Right hindlimb (tissue), 1 donor: Measurements from ENCODE around the gene STRBP.
"Not testable (repeated sequence)": the region's sequence is repeated elsewhere in the genome, so short reads cannot be mapped to it uniquely, and the experiment has no call there.

Source experiments
- DNase-seq: peaks from one replicate; pipeline ENCODE4 v3.0.0-alpha.2; 2018

STRBP gene

DNA sequence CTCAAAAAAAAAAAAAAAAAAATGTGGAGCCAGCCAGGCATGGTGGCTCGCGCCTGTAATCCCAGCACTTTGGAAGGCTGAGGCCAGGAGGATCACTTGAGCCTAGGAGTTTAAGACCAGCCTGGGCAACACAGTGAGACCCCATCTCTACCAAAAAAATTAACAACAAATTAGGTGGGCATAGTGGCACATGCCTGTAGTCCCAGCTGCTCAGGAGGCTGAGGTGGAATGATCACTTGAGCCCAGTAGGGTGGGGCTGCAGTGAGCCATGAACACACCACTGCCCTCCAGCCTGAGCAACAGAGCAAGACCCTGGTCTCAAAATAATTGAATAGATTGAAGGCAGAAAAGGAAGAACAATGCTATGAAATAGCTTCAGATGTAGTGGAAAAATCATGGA, 82.4 kb downstream of the STRBP start:
- not testable (repeated sequence) for DNase-seq

DNA sequence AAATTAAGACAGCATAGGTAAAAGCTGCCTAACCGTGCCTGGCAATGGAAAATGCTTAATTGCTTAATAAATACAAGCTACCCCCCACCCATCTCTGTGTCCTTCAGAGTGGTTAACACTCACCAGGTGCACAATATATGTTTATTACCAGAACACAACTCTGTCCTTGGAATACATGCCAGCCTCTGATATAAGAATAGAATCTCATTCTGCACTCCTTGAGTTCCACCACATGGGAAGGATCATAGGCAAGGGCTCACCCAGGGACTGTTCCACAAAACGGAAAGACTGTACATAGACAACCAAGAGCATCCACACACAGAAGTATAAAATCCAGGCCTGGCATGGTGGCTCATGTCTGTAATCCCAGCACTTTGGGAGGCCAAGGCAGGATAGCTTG, 91.4 kb downstream of the STRBP start:
- DNase-seq = no peak

DNA sequence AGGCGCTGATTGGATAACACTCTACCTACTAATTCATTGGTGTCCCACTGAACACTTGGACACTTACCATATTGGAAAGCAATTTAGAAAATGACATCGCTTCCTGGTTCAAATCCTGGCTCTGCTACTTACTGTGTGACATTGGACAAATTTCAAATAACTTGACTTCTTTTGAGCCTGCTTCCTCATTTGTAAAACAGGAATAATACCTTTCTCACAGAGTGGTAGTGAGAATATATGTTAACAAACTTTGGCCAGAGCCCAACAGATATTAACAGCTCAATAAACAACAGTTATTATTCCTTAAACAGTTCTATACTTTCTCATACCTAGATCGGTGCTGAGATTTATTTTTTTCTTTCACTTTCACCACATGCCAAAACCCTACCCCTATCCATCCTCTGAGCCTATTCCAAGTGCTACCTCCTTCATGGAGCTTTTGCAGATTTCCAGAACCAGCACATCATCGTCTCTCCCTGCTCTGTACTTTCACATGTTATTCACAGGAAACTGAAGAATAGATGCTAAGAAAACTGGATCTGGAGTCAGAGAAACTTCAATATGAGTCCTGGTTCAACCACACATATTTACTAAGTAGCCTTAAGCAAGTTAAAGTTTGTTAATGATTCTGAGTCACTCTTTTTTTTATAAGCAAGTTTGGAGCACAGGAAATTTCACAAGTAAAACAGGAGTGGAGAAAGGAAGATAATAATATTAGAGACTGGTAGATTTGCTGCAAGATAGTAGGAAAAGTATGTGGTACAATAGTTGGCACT, 92.3 kb downstream of the STRBP start:
- DNase-seq = no peak

DNA sequence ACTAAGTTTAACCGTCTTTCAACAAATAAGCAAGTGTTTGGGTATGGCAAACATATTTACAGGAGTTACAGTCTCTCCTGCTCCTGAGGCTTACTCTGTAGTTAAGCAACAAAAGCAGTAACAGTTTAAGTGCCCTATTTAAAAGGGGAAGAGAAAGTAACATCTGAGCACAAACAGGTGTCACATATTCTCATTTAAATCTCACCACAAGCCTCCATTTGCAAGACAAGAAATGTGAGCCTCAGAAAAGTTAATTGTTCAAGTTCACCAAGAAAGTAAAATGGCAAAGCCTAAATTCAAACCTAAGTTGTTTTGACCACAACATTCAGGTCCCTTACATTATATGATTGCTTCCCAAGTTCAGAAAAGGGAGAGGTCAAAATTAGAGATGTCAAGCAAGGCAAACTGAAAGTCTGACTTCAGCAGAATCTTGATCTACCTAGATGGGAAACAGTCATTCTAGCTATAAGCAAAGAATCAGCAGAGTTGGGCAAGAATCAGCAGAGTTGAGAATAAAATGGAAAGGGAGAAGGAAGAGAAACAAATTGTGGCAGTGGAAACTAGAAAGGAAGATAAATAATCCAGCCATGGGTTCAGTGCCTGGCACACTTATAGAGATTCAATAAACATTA, 93.4 kb downstream of the STRBP start:
- no peak for DNase-seq

DNA sequence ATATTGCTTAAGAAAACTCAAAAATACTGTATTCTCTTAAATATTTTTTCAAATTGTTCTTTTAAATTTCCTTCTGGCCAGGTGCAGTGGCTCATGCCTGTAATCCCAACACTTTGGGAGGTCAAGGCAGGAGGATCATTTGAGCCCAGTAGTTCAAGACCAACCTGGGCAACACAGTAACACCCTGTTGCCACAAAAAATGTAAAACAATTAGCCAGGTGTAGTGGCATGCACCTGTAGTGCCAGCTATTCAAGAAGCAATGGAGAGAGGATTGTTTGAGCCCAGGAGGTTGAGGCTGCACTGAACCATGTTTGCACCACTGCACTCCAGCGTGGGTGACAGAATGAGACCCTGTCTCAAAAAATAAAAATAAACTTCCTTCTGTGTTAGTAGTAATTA, 94.3 kb downstream of the STRBP start:
- no peak for DNase-seq

DNA sequence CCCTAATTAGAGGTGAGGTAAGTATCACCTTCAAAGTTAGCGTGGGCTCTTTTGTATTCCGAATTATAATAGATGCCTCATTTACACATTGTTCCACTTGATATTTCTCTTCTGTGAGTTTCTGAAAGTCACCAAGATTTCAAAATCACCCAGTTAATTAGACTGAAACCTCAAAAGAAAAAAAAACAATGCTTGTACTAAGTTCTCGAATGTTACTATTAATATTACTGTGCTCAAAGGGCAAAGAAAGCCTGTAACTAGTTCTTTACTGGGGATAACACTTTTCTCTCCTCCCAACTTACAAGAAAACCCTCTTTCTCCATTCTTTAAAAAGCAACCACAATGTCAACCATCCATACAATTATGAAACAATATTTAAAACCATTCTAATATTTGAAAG, 98.5 kb downstream of the STRBP start:
- no peak for DNase-seq

DNA sequence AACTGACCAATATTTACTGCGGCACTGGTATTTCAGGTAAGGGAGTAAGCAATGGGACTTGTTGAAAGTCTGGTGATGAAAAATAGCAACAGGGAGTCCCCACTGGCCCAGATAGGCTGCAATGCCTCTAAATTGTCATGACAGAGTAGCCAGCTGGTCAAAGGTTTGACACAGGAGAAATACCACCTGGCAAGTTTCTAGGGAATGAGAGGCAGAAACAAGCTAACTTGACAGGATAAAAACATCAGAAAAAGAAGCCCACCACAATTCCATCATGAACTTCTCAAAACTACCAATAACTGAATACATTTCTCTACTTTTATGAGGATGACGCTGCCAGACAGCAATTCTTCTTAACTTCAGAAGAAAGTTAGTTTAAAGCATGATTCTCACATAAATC, 99.8 kb downstream of the STRBP start:
- no peak for DNase-seq

DNA sequence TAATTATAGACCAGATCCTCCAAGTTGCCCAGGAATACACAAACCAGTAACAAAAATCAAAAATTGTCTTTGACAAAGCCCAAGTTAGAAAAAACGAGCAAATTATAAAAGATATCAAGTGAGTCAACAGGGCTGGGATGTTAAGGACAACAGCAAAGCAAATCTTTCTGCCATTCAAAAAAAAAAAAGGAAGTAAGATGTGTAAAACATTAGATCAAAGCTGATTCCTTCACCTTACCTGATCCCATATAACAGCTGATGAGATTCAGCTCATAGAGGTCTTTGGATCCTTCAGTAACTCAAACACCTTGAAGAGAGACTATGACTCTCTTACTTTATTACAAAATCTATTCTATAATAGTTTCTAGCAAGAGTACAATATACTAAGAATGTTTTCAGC, 100.9 kb downstream of the STRBP start:
- DNase-seq = no peak

DNA sequence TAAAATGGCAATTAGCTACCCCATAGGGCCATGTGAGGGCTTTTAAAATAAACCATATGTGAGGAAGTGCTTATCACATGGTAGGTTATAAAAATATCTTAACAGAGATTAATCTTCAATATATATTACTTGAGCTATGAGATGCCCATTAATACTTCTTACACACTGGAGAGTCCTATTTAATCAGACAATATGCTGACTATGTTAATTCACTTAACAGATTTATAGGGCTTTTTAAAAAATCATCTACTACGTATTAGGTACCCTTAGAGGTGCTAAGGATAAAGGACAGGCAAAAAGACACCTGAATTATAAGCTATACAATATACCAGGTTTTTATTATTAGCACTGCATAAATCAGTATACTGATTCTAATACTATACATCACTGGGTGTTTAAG, 102.6 kb downstream of the STRBP start:
- DNase-seq = no peak

DNA sequence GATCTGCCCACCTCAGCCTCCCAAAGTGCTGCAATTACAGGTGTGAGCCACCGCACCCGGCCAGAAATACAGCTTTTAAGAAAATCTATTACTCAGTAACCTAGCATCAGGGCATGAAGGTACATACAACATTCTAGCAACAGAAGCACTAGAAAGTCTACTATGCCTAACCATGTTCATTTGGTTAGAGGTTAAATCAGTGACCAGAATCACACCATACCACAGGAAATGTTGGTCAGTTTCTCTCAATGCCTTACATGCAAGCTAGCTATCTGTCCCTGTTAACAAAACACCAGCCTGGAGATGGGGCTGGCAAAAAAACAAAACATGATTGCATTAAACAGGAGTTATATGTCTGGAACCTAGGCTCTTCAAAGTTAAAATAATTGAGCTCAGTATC, 104.1 kb downstream of the STRBP start:
- DNase-seq = no peak

DNA sequence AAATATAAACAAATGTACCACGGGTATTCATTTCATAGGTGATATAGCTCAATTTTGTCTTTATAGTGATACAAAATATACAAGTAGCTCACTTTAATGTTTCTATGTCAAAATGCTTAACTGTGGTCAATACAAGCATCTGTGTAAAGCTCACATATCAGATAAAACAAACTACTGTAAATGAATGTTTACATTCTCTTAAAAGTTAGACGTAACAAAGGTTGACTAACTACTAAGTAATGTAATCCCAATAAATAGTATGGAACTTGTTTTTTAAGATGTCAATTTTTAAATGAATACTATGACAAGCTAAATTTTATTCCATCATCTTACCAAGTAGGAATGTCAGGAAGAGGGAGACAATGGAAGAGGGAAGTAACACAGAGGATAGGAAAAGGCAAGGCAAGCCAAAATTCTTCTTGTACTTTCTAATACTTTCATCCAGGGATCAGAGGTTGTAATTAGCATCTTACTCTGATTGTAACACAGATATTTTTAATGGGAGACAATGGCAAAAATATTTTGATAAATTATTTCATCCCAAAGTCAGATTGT, 105.5 kb downstream of the STRBP start:
- no peak for DNase-seq

DNA sequence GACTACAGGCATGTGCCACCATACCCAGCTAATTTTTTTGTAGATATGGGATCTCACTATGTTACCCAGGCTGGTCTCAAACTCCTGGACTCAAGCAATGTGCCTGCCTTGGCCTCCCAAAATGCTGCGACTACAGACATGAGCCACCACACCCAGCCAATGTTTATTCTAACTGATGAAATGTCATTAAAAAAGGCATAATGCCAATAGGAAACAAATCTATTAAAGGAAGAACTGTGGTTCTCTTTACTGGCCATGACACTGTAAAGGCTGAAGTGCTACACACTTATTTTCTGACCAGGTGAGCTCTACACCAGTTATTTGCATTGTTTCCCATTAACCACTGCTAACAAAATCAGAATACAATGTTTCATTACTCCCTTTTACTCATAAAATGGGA, 106.0 kb downstream of the STRBP start:
- no peak for DNase-seq

DNA sequence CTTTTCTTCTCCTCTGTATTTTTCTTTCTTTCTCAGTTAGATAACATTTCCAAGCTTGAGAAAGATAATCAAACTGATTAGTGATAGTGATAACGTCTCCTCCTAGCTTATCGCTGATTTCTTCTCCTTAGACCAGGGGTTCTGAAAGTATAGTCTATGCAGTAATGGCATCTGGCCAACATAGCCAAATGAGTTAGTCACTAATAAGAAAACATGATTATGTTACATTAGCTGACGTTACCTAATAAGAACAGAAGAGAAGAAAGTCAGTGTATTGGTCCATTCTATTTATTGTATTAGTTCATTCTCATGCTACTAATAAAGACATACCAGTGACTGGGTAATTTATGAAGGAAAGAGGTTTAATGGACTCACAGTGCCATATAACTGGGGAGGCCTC, 111.2 kb downstream of the STRBP start:
- DNase-seq = no peak

DNA sequence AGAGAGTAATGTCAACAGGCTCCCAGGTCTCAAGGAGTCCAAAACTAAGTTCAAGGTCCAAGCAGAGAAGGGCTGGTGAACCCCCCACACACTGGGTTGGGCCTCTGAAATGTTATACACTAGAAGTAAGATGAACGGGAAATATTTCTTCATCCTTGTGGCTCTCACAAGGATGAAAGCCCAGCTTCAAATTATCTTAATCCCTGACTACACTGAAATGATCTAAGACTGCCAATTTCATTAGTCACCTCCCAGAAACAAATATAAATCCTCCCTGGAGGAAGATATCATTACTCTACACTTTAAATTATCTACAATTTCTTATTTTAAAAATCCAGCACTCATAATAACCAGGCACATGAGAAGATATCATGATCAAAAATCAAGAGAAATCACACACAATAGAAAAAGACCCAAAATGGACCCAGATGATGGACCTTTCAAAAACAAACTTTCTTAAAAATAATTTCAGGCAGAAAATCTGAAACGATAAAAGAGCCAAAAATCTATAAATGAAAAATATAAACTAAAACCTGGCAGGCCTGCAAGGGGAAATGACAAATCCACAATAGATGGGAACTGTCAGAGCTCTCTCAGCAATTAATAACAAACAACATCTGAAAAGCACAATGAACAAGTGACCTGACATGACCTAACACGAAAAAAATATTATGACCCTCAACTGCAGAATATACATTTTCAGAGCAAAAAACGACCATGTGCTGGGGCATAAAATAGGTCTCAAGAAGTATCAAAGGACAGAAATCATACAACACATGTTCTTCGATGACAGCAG, 117.5 kb downstream of the STRBP start:
- DNase-seq = no peak

DNA sequence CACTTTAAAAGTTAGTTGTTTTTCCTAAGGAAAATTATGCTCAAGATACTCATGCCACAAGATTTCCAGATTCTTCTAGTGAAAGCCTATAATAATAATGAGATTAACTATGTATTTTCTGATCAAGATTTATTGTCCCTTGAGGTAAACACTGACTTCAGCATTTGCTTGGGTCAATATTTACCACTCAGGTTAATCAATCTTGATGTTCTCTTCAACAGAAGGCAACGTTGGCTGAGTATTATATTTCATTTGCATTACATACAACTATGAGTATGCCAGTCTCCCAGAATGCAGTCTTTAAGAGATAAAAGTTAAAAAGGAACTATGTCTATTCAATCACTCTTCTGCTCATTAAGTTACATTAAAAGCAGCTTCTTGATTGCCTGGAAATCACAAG, 119.3 kb downstream of the STRBP start:
- no peak for DNase-seq

DNA sequence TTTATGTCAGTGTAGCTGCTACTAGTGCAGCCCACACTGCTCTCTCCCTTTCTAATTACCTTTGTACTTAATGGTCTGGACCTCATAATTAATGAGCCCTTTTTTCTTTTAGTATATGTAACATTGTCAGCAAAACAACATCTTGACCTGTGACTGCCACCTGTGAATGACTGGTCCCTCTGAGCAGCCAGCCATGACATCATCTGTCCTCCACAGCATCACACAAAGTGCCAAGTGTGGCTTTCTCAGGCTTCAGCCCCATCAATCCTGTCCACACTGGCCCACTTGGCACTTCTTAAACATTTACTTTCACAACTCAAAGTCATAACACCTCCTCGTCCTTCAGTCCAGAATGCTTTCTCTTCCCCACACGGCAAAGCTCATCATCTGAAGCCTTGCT, 130.2 kb downstream of the STRBP start:
- no peak for DNase-seq

DNA sequence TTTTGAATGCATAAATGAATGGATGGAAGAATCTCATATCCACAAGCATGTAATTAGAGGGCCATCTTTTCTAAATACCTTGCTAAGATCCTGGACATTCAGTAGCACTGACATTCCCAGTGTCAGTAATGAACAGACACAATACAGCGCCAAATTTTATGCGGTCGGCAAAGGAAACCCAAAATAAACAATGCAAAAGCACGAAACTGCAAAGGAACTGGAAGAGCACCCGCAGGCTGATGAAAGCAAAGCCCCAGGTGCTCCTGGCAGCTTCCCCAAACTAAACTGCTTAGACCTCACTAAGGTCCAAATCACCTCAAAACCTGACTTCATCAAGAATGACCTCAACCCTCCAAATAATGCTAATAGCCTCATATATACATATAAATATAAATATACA, 133.0 kb downstream of the STRBP start:
- DNase-seq = no peak

DNA sequence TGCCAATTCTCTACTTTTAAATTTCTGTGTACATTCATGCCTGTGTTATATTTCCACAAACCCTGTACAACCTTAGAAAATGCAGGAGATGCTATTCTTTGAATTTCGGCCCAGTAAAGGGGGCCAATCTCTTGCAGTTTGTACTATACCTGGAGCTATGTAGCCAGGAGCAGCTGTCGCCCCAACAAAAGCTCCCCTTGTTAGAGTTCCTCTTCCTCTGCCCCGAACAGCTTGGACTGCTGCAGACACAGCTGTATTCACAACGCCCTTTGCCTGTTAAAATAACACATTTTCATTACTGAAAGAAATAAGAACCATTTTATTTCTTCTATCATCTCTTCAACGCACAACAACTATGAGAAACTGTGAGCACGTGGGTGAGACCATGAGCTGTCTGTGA, 135.7 kb downstream of the STRBP start:
- DNase-seq = no peak

DNA sequence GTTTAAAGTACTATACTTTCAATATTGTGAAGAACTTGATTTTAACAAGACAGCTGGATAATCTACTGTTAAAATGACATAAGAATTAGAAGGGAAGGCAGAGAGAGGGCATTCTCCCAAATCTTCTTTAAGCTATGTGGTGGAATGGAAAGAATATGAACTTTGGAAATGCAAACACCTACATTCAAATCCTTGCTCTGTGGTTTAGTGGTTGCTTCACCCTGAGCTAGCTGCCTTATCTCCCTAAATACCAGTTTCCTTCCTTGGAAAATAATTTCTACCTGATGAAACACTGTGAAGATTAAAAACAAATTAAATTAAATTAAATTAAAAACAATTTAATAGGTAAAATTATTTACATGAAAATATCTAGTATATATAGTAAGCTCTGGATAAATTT, 136.4 kb downstream of the STRBP start:
- DNase-seq = no peak

DNA sequence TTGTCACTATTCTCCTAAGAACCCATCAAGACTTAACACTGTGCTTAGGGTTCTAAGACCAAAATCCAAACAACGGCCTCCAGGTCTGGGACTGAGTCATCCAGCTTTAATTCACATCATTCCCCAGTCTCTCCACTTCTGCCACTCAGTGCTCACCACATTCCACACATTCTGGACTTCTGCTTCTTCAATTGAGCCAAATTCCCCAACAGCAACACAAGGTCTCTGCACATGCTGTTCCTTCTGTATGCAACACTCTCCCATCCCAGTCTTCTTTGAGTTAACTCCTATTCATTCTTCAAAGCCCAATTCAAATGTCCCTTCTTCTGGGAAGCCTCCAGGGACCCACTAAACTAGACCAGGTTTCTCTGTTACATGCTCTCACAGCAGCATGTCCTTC, 137.1 kb downstream of the STRBP start:
- no peak for DNase-seq

DNA sequence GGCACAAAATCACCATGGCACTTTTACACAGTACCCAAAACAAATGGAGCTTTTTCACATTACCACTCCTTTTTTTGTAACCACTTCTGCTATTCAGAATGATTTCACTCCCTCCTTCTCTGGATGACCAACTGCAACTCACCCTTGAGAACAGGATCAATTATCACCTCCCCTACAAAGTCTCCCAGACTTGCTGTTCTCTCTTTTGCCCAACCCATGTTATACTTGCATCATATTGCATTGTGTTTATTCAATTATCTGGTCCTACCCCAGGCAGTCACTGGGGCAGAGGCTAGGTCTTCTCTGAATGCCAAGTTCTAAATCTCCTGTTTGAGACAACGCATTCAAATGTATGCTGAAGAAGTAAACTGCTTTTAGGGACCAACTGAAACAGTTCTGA, 139.0 kb downstream of the STRBP start:
- DNase-seq = no peak

DNA sequence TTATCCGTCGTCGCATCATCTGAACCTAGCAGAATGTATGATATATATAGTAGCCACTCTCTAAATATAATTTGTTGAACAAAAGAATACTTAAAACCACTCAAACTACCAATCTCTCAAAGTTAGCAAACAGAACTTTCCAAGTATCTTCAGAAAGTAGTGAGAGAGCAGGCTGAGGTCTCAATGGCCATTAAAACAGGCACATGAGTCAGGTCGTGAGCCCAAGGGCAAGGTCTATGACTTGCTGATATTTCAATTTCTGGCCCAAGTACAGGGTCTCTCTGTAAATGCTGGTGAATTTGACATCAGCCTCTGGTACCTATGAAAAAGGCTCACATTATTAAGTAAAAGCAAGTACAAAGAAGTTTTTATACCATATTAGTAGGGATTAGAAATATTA, 139.8 kb downstream of the STRBP start:
- DNase-seq = no peak

DNA sequence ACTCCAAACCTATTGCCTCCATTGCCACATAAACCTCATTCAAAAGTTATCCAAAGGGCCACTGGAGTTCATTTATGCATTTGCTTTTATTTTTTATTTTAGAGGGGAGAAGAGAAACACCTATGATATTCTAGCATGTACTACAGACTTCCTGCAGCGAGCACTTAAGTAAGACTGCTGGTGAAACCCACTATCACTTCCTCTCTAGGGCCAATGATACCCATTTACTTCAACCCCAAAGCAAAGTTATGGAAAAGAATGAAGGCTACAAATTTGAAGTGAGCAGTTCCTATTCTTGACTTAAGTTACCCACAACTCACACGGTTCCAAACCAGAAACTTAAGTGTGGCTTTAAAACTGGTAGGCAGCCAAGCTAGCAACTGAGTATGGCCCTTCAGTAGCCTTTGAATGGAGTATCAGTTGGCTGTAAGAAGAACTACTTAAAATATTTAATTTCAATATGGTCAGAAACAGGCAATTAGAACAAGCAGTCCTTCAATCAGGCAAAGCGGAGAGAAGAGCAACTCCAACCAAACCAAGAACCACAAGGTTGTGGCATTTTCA, 140.8 kb downstream of the STRBP start:
- no peak for DNase-seq

DNA sequence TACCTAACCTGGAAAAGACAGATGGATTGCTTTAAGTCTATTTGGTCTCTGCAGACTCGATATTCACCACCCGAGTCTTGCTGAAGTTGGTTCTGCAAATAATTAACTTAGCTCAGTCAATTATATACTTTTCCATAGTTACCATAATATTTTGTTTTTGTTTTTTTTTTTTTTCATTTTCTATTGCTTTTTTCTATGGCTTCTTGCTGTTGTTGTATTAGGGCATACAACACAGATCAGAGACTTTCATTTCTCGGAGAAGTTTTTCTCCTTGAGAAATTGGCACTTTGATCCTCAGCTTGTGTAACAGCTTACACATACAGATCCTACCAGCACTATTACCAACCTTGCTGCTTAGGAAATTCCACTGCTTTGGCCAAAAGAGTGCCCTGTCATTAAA, 146.9 kb downstream of the STRBP start:
- no peak for DNase-seq
